H9 (cell line): ENCODE measurements around the gene PUS10. TPM values are rescaled to one million over a fixed set of nuclear protein-coding genes. Genes with fewer than 3 reads are reported as not detected.

ENCODE experiments used
- DNase-seq: peaks from one replicate; pipeline ENCODE4 v3.0.0-alpha.2; 2017
- H2AFZ ChIP-seq: one replicate; pipeline ENCODE4 v1.6.1; 2013; ENCODE audit warnings: mild to moderate bottlenecking, low read length, control low read depth, moderate library complexity
- H2AK5ac ChIP-seq: 2 replicates; pipeline ENCODE4 v1.6.1; 2013; ENCODE audit warnings: low read length, control low read depth, mixed read lengths; ENCODE audit not compliant: insufficient read length
- H2BK120ac ChIP-seq: one replicate; pipeline ENCODE4 v1.6.1; 2013; ENCODE audit warnings: low read depth, mild to moderate bottlenecking, low read length, control low read depth, inconsistent platforms; ENCODE audit not compliant: poor library complexity, severe bottlenecking
- H2BK12ac ChIP-seq: 2 replicates; pipeline ENCODE4 v1.6.1; 2013; ENCODE audit warnings: low read length, control low read depth, mixed read lengths, low read depth; ENCODE audit not compliant: insufficient read length
- H2BK15ac ChIP-seq: 2 replicates; pipeline ENCODE4 v1.6.1; 2013; ENCODE audit warnings: low read depth, low read length, control low read depth
- H2BK20ac ChIP-seq: one replicate; pipeline ENCODE4 v1.6.1; 2013; ENCODE audit warnings: low read depth, mild to moderate bottlenecking, low read length, control low read depth, inconsistent platforms; ENCODE audit not compliant: poor library complexity, severe bottlenecking
- H2BK5ac ChIP-seq: 2 replicates; pipeline ENCODE4 v1.6.1; 2013; ENCODE audit warnings: low read length, control low read depth, mixed read lengths; ENCODE audit not compliant: insufficient read length
- H3K14ac ChIP-seq: 2 replicates; pipeline ENCODE4 v1.6.1; 2013; ENCODE audit warnings: low read length, control low read depth; ENCODE audit not compliant: insufficient read depth
- H3K18ac ChIP-seq: 2 replicates; pipeline ENCODE4 v1.6.1; 2013; ENCODE audit warnings: low read depth, mild to moderate bottlenecking, mixed read lengths, low read length, control low read depth; ENCODE audit not compliant: insufficient read length
- H3K23ac ChIP-seq: 2 replicates; pipeline ENCODE4 v1.6.1; 2013; ENCODE audit warnings: low read length, control low read depth, mixed read lengths, low read depth; ENCODE audit not compliant: insufficient read length
- H3K23me2 ChIP-seq: 2 replicates; pipeline ENCODE4 v1.6.1; 2013; ENCODE audit warnings: low read depth, mild to moderate bottlenecking, mixed read lengths, low read length, control low read depth; ENCODE audit not compliant: insufficient read length, poor library complexity, severe bottlenecking
- H3K27ac ChIP-seq: 2 replicates; pipeline ENCODE4 v1.5.1; 2013; ENCODE audit warnings: low read length, control low read depth, mixed read lengths, low read depth; ENCODE audit not compliant: insufficient read length
- H3K27me3 ChIP-seq: 2 replicates; pipeline ENCODE4 v1.6.1; 2013; ENCODE audit warnings: low read length, control low read depth, inconsistent platforms; ENCODE audit not compliant: insufficient read depth
- H3K4ac ChIP-seq: 2 replicates; pipeline ENCODE4 v1.6.1; 2013; ENCODE audit warnings: low read depth, mild to moderate bottlenecking, control low read depth, inconsistent platforms, low read length, moderate library complexity
- H3K4me1 ChIP-seq: 2 replicates; pipeline ENCODE4 v1.6.1; 2013; ENCODE audit warnings: low read length, control low read depth, inconsistent platforms; ENCODE audit not compliant: insufficient read depth
- H3K4me2 ChIP-seq: 2 replicates; pipeline ENCODE4 v1.6.1; 2013; ENCODE audit warnings: low read length, control low read depth, mixed read lengths; ENCODE audit not compliant: insufficient read length, insufficient read depth
- H3K56ac ChIP-seq: 2 replicates; pipeline ENCODE4 v1.6.1; 2013; ENCODE audit warnings: low read depth, mild to moderate bottlenecking, mixed read lengths, low read length, control low read depth; ENCODE audit not compliant: insufficient read length
- H3K79me1 ChIP-seq: 2 replicates; pipeline ENCODE4 v1.6.1; 2013; ENCODE audit warnings: low read depth, mild to moderate bottlenecking, moderate library complexity, low read length, control low read depth, inconsistent platforms; ENCODE audit not compliant: insufficient read depth, poor library complexity, severe bottlenecking
- H3K79me2 ChIP-seq: 2 replicates; pipeline ENCODE4 v1.6.1; 2013; ENCODE audit warnings: low read length, control low read depth, inconsistent platforms; ENCODE audit not compliant: insufficient read depth
- H3K9ac ChIP-seq: 2 replicates; pipeline ENCODE4 v1.6.1; 2013; ENCODE audit warnings: low read length, control low read depth, mixed read lengths; ENCODE audit not compliant: insufficient read length; ENCODE audit errors: extremely low read depth
- H3K9me3 ChIP-seq: one replicate; pipeline ENCODE4 v1.6.1; 2013; ENCODE audit warnings: low read depth, low read length, inconsistent platforms; ENCODE audit not compliant: control insufficient read depth
- H3T11ph ChIP-seq: one replicate; pipeline ENCODE4 v1.6.1; 2013; ENCODE audit warnings: mild to moderate bottlenecking, low read length, control low read depth, inconsistent platforms
- H4K20me1 ChIP-seq: one replicate; pipeline ENCODE4 v1.6.1; 2013; ENCODE audit not compliant: control insufficient read depth, insufficient read length, insufficient read depth
- H4K5ac ChIP-seq: 2 replicates; pipeline ENCODE4 v1.6.1; 2013; ENCODE audit warnings: low read depth, mild to moderate bottlenecking, mixed read lengths, low read length, control low read depth; ENCODE audit not compliant: insufficient read length
- H4K8ac ChIP-seq: replicated peaks from 2 replicates; pipeline ENCODE4 v1.6.1; 2013; ENCODE audit warnings: low read length, control low read depth, mixed read lengths, low read depth; ENCODE audit not compliant: insufficient read length
- H4K91ac ChIP-seq: 2 replicates; pipeline ENCODE4 v1.6.1; 2013; ENCODE audit warnings: low read depth, mild to moderate bottlenecking, moderate library complexity, mixed read lengths, low read length, control low read depth; ENCODE audit not compliant: insufficient read length
- H3K27ac Mint-ChIP-seq, 3 experiments: 2 replicates in 2 of 3; 3 replicates in 1 of 3; pipeline ENCODE4 v1.8.0; 2020 to 2021; ENCODE audit warnings: mixed read lengths in 3 of 3, mild to moderate bottlenecking in 1 of 3, moderate library complexity in 1 of 3
- H3K27me3 Mint-ChIP-seq: 2 replicates; pipeline ENCODE4 v1.8.0; 2021; ENCODE audit warnings: low read depth, mild to moderate bottlenecking, moderate library complexity, mixed read lengths
- H3K36me3 Mint-ChIP-seq, 3 experiments: 2 replicates in 2 of 3; 3 replicates in 1 of 3; pipeline ENCODE4 v1.8.0; 2020 to 2021; ENCODE audit warnings: low read depth in 3 of 3, mixed read lengths in 3 of 3; ENCODE audit not compliant: insufficient read depth in 1 of 3
- H3K4me1 Mint-ChIP-seq, 2 experiments: 2 replicates each; pipeline ENCODE4 v1.8.0; 2020; ENCODE audit warnings: mixed read lengths in 2 of 2
- H3K4me3 Mint-ChIP-seq, 2 experiments: 2 replicates in 1 of 2; 3 replicates in 1 of 2; pipeline ENCODE4 v1.8.0; 2020 to 2021; ENCODE audit warnings: mild to moderate bottlenecking in 2 of 2, mixed read lengths in 2 of 2, moderate library complexity in 1 of 2
- H3K9me3 Mint-ChIP-seq, 2 experiments: 2 replicates in 1 of 2; 3 replicates in 1 of 2; pipeline ENCODE4 v1.8.0; 2020; ENCODE audit warnings: mild to moderate bottlenecking in 2 of 2, mixed read lengths in 2 of 2, moderate library complexity in 1 of 2
- CTCF ChIP-seq: fragments of 200-600 bp; sonication (generic); conservative IDR thresholded peaks from 3 replicates; pipeline ENCODE4 v1.8.0; 2021; ENCODE audit warnings: antibody characterized with exemption, mild to moderate bottlenecking
- WGBS: extraction: QIAGEN DNeasy Blood & Tissue Kit; methylation state at CpG from one replicate; pipeline ENCODE4 v1.1.7; 2013; ENCODE audit warnings: missing lambda C conversion rate, low lambda C conversion rate, mixed read lengths; ENCODE audit not compliant: insufficient read length; ENCODE audit errors: extremely low coverage; 5-methylcytosine and 5-hydroxymethylcytosine counted together
- total RNA-seq: library from RNA; stranded (reverse); gene quantifications from 2 replicates; pipeline ENCODE4 v1.2.1, GENCODE V29; 2021

Gene PUS10
- total RNA-seq, 1 experiment from 2014 or later, result 2.3 TPM

- Histone ChIP-seq H2AFZ (no peak overlapping the region), H3K14ac (no peak overlapping the region), H2BK120ac (no peak overlapping the region), H3K4me1 (no peaks in the 10 kb centered on the region), H3K4ac (no peak overlapping the region), H2BK12ac (no peak overlapping the region), H3K23ac (no peak overlapping the region), H2BK5ac (no peak overlapping the region), H2BK20ac (no peak overlapping the region), H3K27me3 (no peaks in the 10 kb centered on the region), H3K27ac (no peak overlapping the region), H4K91ac (no peak overlapping the region), H4K8ac (no peak overlapping the region), H3K18ac (no peak overlapping the region), H3K4me2 (no peak overlapping the region), H3K9ac (no peak overlapping the region), H4K5ac (no peak overlapping the region), H3K79me1 (no peaks in the 10 kb centered on the region), H2BK15ac (no peak overlapping the region), H3K79me2 (no peaks in the 10 kb centered on the region), H2AK5ac (no peak overlapping the region), H3K56ac (no peak overlapping the region), H3T11ph (no peak overlapping the region), H3K23me2 (no peaks in the 10 kb centered on the region), H4K20me1 (no peaks in the 10 kb centered on the region), H3K9me3 (no peaks in the 10 kb centered on the region)
- Mint-ChIP-seq H3K27ac (no peak overlapping the region), H3K4me3 (no peak overlapping the region), H3K36me3 (peaks cover 0 to 6% (median 5%) of the 10 kb centered on the region in 3 experiments; a peak in 3 of 7 replicates), H3K4me1 (no peaks in the 10 kb centered on the region), H3K9me3 (no peaks in the 10 kb centered on the region), H3K27me3 (no peaks in the 10 kb centered on the region)
- DNase-seq, result no peak
- no CpG with 5 or more reads among the region's 1 CpG for WGBS
- TF ChIP-seq CTCF, result no peak
Measured at GRCh38 chr2:60899892-60900249, 118.2 kb downstream of the PUS10 start.
